ENCODE data around the gene ZNF514. TPM values are rescaled to one million over a fixed set of nuclear protein-coding genes. Genes with fewer than 3 reads are reported as not detected.

Gene ZNF514
- polyA plus RNA-seq, 3 donors = 2.8 to 9.6 (median 5.7) TPM

- no peak for DNase-seq
- Histone ChIP-seq H3K4me2 (replicated peaks; ENCODE audit: extremely low read depth, low read length, poor library complexity, severe bottlenecking) (no peak overlapping the region), H2AFZ (ENCODE audit: insufficient read depth, low read depth, low read length, poor library complexity, severe bottlenecking) (no peak overlapping the region), H3K9me3 (replicated peaks in 1 of 2; ENCODE audit: control insufficient read depth in 1 of 2, insufficient read depth in 1 of 2, low read length in 2 of 2) (peaks cover 0 to 10% of the 10 kb centered on the region in 2 donors), H3K79me2 (ENCODE audit: insufficient read depth, low read length) (no peaks in the 10 kb centered on the region), H3K27me3 (ENCODE audit: control insufficient read depth in 2 of 2, insufficient read depth in 2 of 2, low read length in 2 of 2) (no peaks in the 10 kb centered on the region), H4K20me1 (ENCODE audit: insufficient read depth, low read length) (no peaks in the 10 kb centered on the region), H3K27ac (ENCODE audit: low read depth in 1 of 2, low read length in 2 of 2) (no peak overlapping the region), H3K4me1 (ENCODE audit: control insufficient read depth in 1 of 2, insufficient read depth in 2 of 2, low read length in 2 of 2) (peaks cover 12 to 18% of the 10 kb centered on the region in 2 donors), H3K36me3 (replicated peaks in 1 of 2; ENCODE audit: control insufficient read depth in 1 of 2, insufficient read depth in 2 of 2, low read length in 2 of 2) (peaks cover 2 to 6% of the 10 kb centered on the region in 2 donors), H3K9ac (ENCODE audit: insufficient read depth, low read length, poor library complexity, severe bottlenecking) (no peak overlapping the region), H3K4me3 (replicated peaks in 1 of 3; ENCODE audit: low read depth in 2 of 3, low read length in 3 of 3) (no peak overlapping the region)
- Mint-ChIP-seq H3K27me3 (ENCODE audit: low read depth in 3 of 3) (peaks cover 1 to 5% (median 3%) of the 10 kb centered on the region in 3 donors), H3K27ac (no peak overlapping the region), H3K9me3 (peaks cover 15 to 48% (median 22%) of the 10 kb centered on the region in 7 donors), H3K4me1 (peaks cover 15% of the 10 kb centered on the region), H3K4me3 (no peak overlapping the region), H3K36me3 (peaks cover 3 to 4% of the 10 kb centered on the region in 2 donors)
- WGBS (ENCODE audit: insufficient coverage) = 100% methylated on average over 1 of the region's 2 CpGs
- intact Hi-C loops (cut with micrococcal nuclease) = no loop called here
- TF ChIP-seq CTCF (IDR thresholded peaks at IDR 0.05) = no peak
Measured at GRCh38 chr2:95204396-95204795, 44.7 kb upstream of the ZNF514 start.

DNA sequence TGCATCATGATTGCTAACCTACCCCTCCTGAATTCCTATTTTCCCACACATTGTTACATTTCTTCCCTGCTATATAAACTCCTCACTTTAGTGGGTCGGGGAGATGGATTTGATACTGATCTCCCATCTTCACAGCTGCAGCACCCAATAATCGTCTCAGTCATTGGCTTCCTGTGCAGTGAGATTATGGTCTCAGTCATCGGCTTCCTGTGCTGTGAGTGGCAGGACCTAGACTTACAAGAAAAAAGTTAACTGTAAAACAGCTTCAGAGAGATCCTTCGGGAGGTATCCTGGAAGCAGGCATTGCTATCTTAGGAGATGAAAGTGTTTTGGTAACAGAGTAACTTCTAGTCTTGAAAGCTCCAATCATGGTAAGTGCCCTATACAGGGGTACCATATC is 44.3 kb upstream of the ZNF514 start:
- no peak overlapping the region for H2AFZ ChIP-seq (ENCODE audit: insufficient read depth, low read depth, low read length, poor library complexity, severe bottlenecking)
- intact Hi-C loops (cut with micrococcal nuclease) = no loop called here
- H3K4me2 ChIP-seq (replicated peaks; ENCODE audit: extremely low read depth, low read length, poor library complexity, severe bottlenecking) = no peak overlapping the region
- no peaks in the 10 kb centered on the region for H3K79me2 ChIP-seq (ENCODE audit: insufficient read depth, low read length)
- no peak overlapping the region for H3K27ac Mint-ChIP-seq
- H3K9me3 ChIP-seq (replicated peaks in 1 of 2; ENCODE audit: control insufficient read depth in 1 of 2, insufficient read depth in 1 of 2, low read length in 2 of 2) = peaks cover 0 to 7% of the 10 kb centered on the region in 2 donors
- no peak for TF ChIP-seq CTCF (IDR thresholded peaks at IDR 0.05)
- WGBS (ENCODE audit: insufficient coverage) = no CpG with 5 or more reads among the region's 4 CpGs
- H3K9me3 Mint-ChIP-seq = peaks cover 10 to 45% (median 17%) of the 10 kb centered on the region in 7 donors
- H3K4me1 Mint-ChIP-seq = peaks cover 15% of the 10 kb centered on the region
- no peak for DNase-seq
- no peak overlapping the region for H3K27ac ChIP-seq (ENCODE audit: low read depth in 1 of 2, low read length in 2 of 2)
- no peak overlapping the region for H3K9ac ChIP-seq (ENCODE audit: insufficient read depth, low read length, poor library complexity, severe bottlenecking)
- no peak overlapping the region for H3K4me3 ChIP-seq (replicated peaks in 1 of 3; ENCODE audit: low read depth in 2 of 3, low read length in 3 of 3)
- peaks cover 0 to 2% of the 10 kb centered on the region in 2 donors for H3K36me3 ChIP-seq (replicated peaks in 1 of 2; ENCODE audit: control insufficient read depth in 1 of 2, insufficient read depth in 2 of 2, low read length in 2 of 2)
- peaks cover 12 to 18% of the 10 kb centered on the region in 2 donors for H3K4me1 ChIP-seq (ENCODE audit: control insufficient read depth in 1 of 2, insufficient read depth in 2 of 2, low read length in 2 of 2)
- H3K4me3 Mint-ChIP-seq = no peak overlapping the region
- H3K27me3 Mint-ChIP-seq (ENCODE audit: low read depth in 3 of 3) = peaks cover 3 to 5% (median 4%) of the 10 kb centered on the region in 3 donors
- peaks cover under 1% of the 10 kb centered on the region in 2 donors for H3K36me3 Mint-ChIP-seq
- no peaks in the 10 kb centered on the region for H3K27me3 ChIP-seq (ENCODE audit: control insufficient read depth in 2 of 2, insufficient read depth in 2 of 2, low read length in 2 of 2)
- no peaks in the 10 kb centered on the region for H4K20me1 ChIP-seq (ENCODE audit: insufficient read depth, low read length)
